ENCODE results near the gene MNAT1.

DNA sequence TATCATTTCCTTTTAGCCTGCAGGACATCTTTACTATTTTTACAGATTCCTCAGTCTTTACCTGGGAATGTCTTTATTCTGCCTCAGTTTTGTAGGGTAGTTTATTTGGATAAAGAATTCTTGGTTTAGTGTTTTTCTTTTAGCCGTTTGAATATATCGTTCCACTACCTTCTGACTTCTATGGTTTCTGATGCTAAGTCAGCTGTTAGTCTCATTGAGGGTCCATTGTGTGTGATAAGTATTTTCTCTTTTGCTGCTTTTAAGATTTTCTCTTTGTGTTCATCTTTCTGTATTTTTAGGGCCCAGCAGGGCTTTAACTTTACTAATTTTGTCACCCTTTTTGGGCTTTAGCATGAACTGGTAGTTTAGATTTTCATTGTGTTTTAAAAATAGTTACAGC is 113.5 kb downstream of the MNAT1 start:
- TF ChIP-seq TCF12 (IDR thresholded peaks at IDR 0.05; ENCODE audit: low read depth) (no peak), EP300 (IDR thresholded peaks at IDR 0.05; ENCODE audit: borderline replicate concordance) (no peak), TAF1 (IDR thresholded peaks at IDR 0.05; ENCODE audit: low read depth) (no peak)
